ENCODE data around the gene HMGN3. TPM values are rescaled to one million over a fixed set of nuclear protein-coding genes. Genes with fewer than 3 reads are reported as not detected.

Gene HMGN3
- total RNA-seq, 4 donors from 2014 or later, result 40.8 to 104 (median 82.1) TPM

GRCh38 chr6:79212859-79213258 is 21.6 kb downstream of the HMGN3 start:
- no peaks in the 10 kb centered on the region for H3K9me3 ChIP-seq
- H3K36me3 ChIP-seq, result peaks cover 0 to 6% (median 0%) of the 10 kb centered on the region in 3 donors
- H3K27me3 ChIP-seq, result no peaks in the 10 kb centered on the region
- WGBS, 2 donors, result 95 to 97% methylated on average over 2 of the region's 2 CpGs
- H3K4me1 ChIP-seq, result peaks cover 0 to 28% (median 0%) of the 10 kb centered on the region in 4 donors
- no peak overlapping the region for H3K27ac ChIP-seq
- no peak overlapping the region for H3K4me3 ChIP-seq
- no peak for DNase-seq (ENCODE audit: low spot score in 2 of 2)
- TF ChIP-seq POLR2A (IDR thresholded peaks at IDR 0.05) (no peak), EP300 (IDR thresholded peaks at IDR 0.05) (no peak), CTCF (IDR thresholded peaks at IDR 0.05) (no peak)

- peaks cover 0 to 35% (median 0%) of the 10 kb centered on the region in 3 donors for H3K36me3 ChIP-seq
- peaks cover 0 to 6% (median 0%) of the 10 kb centered on the region in 4 donors for H3K4me1 ChIP-seq
- H3K27ac ChIP-seq, result no peak overlapping the region
- H3K9me3 ChIP-seq, result no peaks in the 10 kb centered on the region
- no peaks in the 10 kb centered on the region for H3K27me3 ChIP-seq
- TF ChIP-seq CTCF (IDR thresholded peaks at IDR 0.05) (no peak), POLR2A (IDR thresholded peaks at IDR 0.05) (no peak), EP300 (IDR thresholded peaks at IDR 0.05) (no peak)
- H3K4me3 ChIP-seq, result no peak overlapping the region
- DNase-seq (ENCODE audit: low spot score in 2 of 2), result no peak
Measured at GRCh38 chr6:79208816-79209215, 25.7 kb downstream of the HMGN3 start.

- WGBS, 2 donors, result 93 to 94% methylated on average over 3 of the region's 3 CpGs
- no peaks in the 10 kb centered on the region for H3K27me3 ChIP-seq
- TF ChIP-seq EP300 (IDR thresholded peaks at IDR 0.05) (no peak), POLR2A (IDR thresholded peaks at IDR 0.05) (no peak), CTCF (IDR thresholded peaks at IDR 0.05) (no peak)
- no peak for DNase-seq (ENCODE audit: low spot score in 2 of 2)
- H3K4me3 ChIP-seq, result no peak overlapping the region
- H3K27ac ChIP-seq, result no peak overlapping the region
- no peaks in the 10 kb centered on the region for H3K9me3 ChIP-seq
- H3K4me1 ChIP-seq, result no peaks in the 10 kb centered on the region
- peaks cover 0 to 63% (median 0%) of the 10 kb centered on the region in 3 donors for H3K36me3 ChIP-seq
Measured at GRCh38 chr6:79203753-79204253, 30.7 kb downstream of the HMGN3 start.

- Histone ChIP-seq H3K36me3 (peaks cover 0 to 58% (median 0%) of the 10 kb centered on the region in 3 donors), H3K27me3 (no peaks in the 10 kb centered on the region), H3K4me3 (no peak overlapping the region), H3K4me1 (no peaks in the 10 kb centered on the region), H3K9me3 (no peaks in the 10 kb centered on the region), H3K27ac (no peak overlapping the region)
- TF ChIP-seq EP300 (IDR thresholded peaks at IDR 0.05), result no peak
- TF ChIP-seq CTCF (IDR thresholded peaks at IDR 0.05), result no peak
- no peak for TF ChIP-seq POLR2A (IDR thresholded peaks at IDR 0.05)
- 69 to 81% methylated on average over 1 of the region's 1 CpG for WGBS, 2 donors
- DNase-seq (ENCODE audit: low spot score in 2 of 2), result no peak
Measured at GRCh38 chr6:79202556-79202955, 31.9 kb downstream of the HMGN3 start.

GRCh38 chr6:79201983-79202382 is 32.5 kb downstream of the HMGN3 start:
- DNase-seq (ENCODE audit: low spot score in 2 of 2), result no peak
- Histone ChIP-seq H3K4me3 (no peak overlapping the region), H3K9me3 (no peaks in the 10 kb centered on the region), H3K27ac (no peak overlapping the region), H3K27me3 (no peaks in the 10 kb centered on the region), H3K4me1 (no peaks in the 10 kb centered on the region), H3K36me3 (peaks cover 0 to 52% (median 0%) of the 10 kb centered on the region in 3 donors)
- WGBS, 2 donors, result 78 to 79% methylated on average over 3 of the region's 3 CpGs
- no peak for TF ChIP-seq CTCF (IDR thresholded peaks at IDR 0.05)
- TF ChIP-seq POLR2A (IDR thresholded peaks at IDR 0.05), result no peak
- no peak for TF ChIP-seq EP300 (IDR thresholded peaks at IDR 0.05)
